Prostate gland (tissue), 2 donors: ENCODE data around the gene HDAC4. TPM values are rescaled to one million over a fixed set of nuclear protein-coding genes. Genes with fewer than 3 reads are reported as not detected.

Experiments used
- DNase-seq: peaks from one replicate; pipeline ENCODE4 v3.0.0-alpha.2; 2019; ENCODE audit warnings: low spot score
- H3K27ac ChIP-seq, 2 donors: fragments of 200-600 bp; sonication (generic); 2 replicates each; pipeline ENCODE4 v1.5.1; 2017 to 2019
- H3K27me3 ChIP-seq: fragments of 200-600 bp; sonication (generic); replicated peaks from 2 replicates; pipeline ENCODE4 v1.5.1; 2019; ENCODE audit not compliant: insufficient read depth
- H3K36me3 ChIP-seq, 2 donors: fragments of 200-600 bp; sonication (generic); 1 replicate in 1 of 2; 2 replicates in 1 of 2; pipeline versions ENCODE4 v1.5.1 to v1.8.1; 2017 to 2019
- H3K4me1 ChIP-seq: fragments of 200-600 bp; sonication (generic); replicated peaks from 2 replicates; pipeline ENCODE4 v1.5.1; 2019
- H3K4me3 ChIP-seq, 2 donors: fragments of 200-600 bp; sonication (generic); 2 replicates each; pipeline ENCODE4 v1.5.1; 2017 to 2019
- H3K9me3 ChIP-seq: fragments of 200-600 bp; sonication (generic); 2 replicates; pipeline ENCODE4 v1.5.1; 2017
- POLR2A ChIP-seq: fragments of 450-650 bp; IDR thresholded peaks from one replicate; pipeline ENCODE4 v1.6.1; 2016; ENCODE audit warnings: antibody characterized with exemption, mild to moderate bottlenecking
- POLR2AphosphoS5 ChIP-seq: sonication (generic); formaldehyde crosslinking; IDR thresholded peaks from one replicate; pipeline ENCODE4 v1.6.1; 2017; ENCODE audit warnings: antibody characterized with exemption
- WGBS: methylation state at CpG from one replicate; pipeline ENCODE4 v1.1.5; 2018; 5-methylcytosine and 5-hydroxymethylcytosine counted together
- intact Hi-C: fragments of 100-400 bp; cut with DNase I; formaldehyde crosslinking; loops from one replicate; pipeline ENCODE4 v1.14.2; 2022
- total RNA-seq, 2 donors: library from RNA; depleted of rRNA; stranded (reverse); fragments of >200 nt; gene quantifications; one replicate each; pipeline ENCODE4 v1.1.0, GENCODE V29; 2016
- TF ChIP-seq, protein P1 (sequence below), 4 experiments: fragments of 200-600 bp in 2 of 4; fragments of 450-650 bp in 2 of 4; sonication (generic) in 2 of 4; IDR thresholded peaks; 1 replicate in 3 of 4; 2 replicates in 1 of 4; pipeline ENCODE4 v1.5.1; 2016 to 2019; ENCODE audit warnings: antibody characterized with exemption in 4 of 4, mild to moderate bottlenecking in 2 of 4, moderate library complexity in 2 of 4

HDAC4 gene
- total RNA-seq, 2 donors from 2014 or later = 41.8 to 44.2 TPM

DNA sequence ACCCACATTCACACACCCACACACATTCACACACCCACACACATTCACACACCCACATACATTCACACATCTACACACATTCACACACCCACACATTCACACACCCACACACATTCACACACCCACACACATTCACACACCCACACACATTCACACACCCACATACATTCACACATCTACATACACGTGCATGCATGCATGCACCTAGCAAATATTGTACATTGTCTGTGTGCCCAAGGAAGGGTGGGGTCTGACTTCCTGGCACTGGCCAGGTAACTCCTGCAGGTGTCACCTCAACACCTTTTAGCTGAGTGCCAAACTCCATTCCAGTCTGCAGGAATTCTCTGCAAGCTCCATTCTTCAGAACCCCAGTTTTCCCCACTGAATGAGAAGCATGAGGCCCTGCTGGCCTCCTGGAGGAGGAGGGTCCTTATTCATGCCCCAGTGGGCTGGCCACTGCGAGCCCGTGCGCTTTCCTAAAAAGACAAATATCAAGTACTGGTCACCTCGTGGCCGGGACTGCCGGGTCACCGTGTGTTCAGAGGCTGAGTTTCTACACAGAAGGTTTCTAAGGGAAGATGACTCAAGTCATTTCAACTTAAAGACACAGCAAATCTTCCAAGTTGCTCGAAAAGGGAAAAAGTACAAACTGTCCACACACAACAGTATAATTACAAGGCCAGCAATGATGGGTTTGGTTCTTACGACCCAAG, 131.5 kb downstream of the HDAC4 start:
- no peak overlapping the region for H3K4me3 ChIP-seq
- H3K27ac ChIP-seq = no peak overlapping the region
- TF ChIP-seq POLR2AphosphoS5 = no peak
- TF ChIP-seq, protein P1, sequence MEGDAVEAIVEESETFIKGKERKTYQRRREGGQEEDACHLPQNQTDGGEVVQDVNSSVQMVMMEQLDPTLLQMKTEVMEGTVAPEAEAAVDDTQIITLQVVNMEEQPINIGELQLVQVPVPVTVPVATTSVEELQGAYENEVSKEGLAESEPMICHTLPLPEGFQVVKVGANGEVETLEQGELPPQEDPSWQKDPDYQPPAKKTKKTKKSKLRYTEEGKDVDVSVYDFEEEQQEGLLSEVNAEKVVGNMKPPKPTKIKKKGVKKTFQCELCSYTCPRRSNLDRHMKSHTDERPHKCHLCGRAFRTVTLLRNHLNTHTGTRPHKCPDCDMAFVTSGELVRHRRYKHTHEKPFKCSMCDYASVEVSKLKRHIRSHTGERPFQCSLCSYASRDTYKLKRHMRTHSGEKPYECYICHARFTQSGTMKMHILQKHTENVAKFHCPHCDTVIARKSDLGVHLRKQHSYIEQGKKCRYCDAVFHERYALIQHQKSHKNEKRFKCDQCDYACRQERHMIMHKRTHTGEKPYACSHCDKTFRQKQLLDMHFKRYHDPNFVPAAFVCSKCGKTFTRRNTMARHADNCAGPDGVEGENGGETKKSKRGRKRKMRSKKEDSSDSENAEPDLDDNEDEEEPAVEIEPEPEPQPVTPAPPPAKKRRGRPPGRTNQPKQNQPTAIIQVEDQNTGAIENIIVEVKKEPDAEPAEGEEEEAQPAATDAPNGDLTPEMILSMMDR (IDR thresholded peaks at IDR 0.05) = no peak
- no peak for TF ChIP-seq POLR2A
- no peaks in the 10 kb centered on the region for H3K9me3 ChIP-seq
- H3K27me3 ChIP-seq = no peaks in the 10 kb centered on the region
- H3K36me3 ChIP-seq = no peaks in the 10 kb centered on the region
- no peak for DNase-seq
- 68% methylated on average over 10 of the region's 10 CpGs for WGBS
- H3K4me1 ChIP-seq = peaks cover 31% of the 10 kb centered on the region
- intact Hi-C loops = no loop called here

DNA sequence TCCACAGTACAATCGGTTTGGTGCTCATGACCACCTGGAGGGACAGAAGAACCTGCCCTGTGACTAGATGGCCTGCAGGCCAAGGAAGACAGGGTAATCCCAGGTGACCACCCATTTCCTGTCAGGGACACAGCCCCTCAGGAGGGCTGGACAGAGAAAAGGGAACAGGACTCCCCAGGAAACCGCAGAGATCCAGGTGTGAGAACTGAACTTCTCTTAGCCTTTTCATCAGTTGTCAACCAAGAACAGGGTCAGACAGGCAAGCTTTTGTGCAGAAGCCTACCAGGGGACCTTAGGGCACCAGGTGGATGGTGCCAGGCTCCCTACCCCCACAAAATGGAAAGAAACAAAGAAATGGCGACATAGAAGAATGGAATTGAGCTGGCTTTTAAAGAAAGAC, 132.3 kb downstream of the HDAC4 start:
- no peak for DNase-seq
- peaks cover 31% of the 10 kb centered on the region for H3K4me1 ChIP-seq
- 54% methylated on average over 3 of the region's 3 CpGs for WGBS
- TF ChIP-seq, protein P1 (IDR thresholded peaks at IDR 0.05) = no peak
- TF ChIP-seq POLR2A (no peak), POLR2AphosphoS5 (no peak)
- H3K9me3 ChIP-seq = no peaks in the 10 kb centered on the region
- intact Hi-C loops = no loop called here
- H3K27ac ChIP-seq = peak overlapping the region; percentile 74 to 75
- H3K4me3 ChIP-seq = no peak overlapping the region
- no peaks in the 10 kb centered on the region for H3K27me3 ChIP-seq
- no peaks in the 10 kb centered on the region for H3K36me3 ChIP-seq

DNA sequence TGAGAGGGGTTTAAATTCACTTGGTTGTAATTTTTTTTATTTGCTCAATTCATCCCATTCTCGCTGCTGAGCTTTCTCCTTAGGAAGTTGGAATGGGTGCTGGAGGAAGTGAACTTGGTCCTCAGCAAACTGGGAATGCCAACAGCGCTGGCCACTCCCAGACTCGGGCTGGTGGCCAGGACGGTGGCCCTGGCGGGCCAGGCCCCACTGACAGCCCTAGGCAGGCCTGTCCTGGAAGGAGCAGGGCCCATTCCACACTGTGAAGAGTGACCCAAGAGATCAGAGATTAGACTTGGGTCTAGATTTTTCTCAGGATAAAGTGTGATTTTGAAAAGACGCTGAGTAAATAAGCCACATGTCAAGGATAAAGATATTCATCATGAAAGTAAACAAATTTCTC, 132.7 kb downstream of the HDAC4 start:
- Histone ChIP-seq H3K27ac (peak overlapping the region; percentile 74 to 75), H3K9me3 (no peaks in the 10 kb centered on the region), H3K36me3 (no peaks in the 10 kb centered on the region), H3K4me1 (peaks cover 31% of the 10 kb centered on the region), H3K4me3 (no peak overlapping the region), H3K27me3 (no peaks in the 10 kb centered on the region)
- WGBS = 14% methylated on average over 6 of the region's 6 CpGs
- intact Hi-C loops = no loop called here
- TF ChIP-seq POLR2AphosphoS5 (peak; percentile 71), POLR2A (no peak)
- TF ChIP-seq, protein P1 (IDR thresholded peaks at IDR 0.05) = no peak
- DNase-seq = peak; percentile 65

DNA sequence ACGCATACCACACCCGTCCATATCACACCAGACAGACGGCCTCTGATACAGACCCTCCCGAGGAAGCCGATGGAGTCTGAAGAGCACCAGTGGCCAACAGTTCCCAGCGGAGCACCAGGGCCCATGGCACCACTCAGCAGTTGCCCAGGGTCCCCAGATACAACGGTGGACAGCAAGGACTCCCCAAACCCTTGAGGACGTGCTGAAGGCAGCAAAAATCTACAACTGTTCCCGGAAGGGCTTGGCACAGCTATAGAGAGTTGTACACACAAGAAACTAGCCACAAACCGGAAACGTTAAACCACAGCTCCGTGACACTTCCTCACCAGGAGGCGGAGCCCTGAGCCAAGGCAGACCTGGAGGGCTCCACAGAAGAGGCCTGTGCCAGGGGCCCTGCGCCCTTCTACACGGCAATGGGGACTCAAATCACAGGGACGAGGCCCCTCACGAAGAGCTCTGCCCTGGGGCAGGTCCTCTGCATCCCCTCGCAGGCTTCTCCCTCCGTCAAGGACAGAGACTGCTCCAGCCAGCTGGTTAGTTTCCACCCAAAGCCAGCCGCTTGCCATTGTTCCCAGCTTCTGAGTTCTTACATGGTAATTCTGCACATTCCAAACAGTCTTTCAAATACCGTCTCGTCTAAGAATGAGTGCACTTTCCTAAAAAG, 133.4 kb downstream of the HDAC4 start:
- WGBS = 46% methylated on average over 22 of the region's 22 CpGs
- TF ChIP-seq POLR2A (peak; percentile 12), POLR2AphosphoS5 (peak; percentile 28)
- TF ChIP-seq, protein P1 (IDR thresholded peaks at IDR 0.05) = peak in 2 of 4 experiments; percentile 32 to 47
- H3K9me3 ChIP-seq = no peaks in the 10 kb centered on the region
- H3K27me3 ChIP-seq = no peaks in the 10 kb centered on the region
- intact Hi-C loops = no loop called here
- H3K4me1 ChIP-seq = peaks cover 31% of the 10 kb centered on the region
- no peaks in the 10 kb centered on the region for H3K36me3 ChIP-seq
- peak overlapping the region; percentile 74 to 75 for H3K27ac ChIP-seq
- peak; percentile 34 for DNase-seq
- no peak overlapping the region for H3K4me3 ChIP-seq
